ENCODE results near the gene SUSD6. TPM values are rescaled to one million over a fixed set of nuclear protein-coding genes. Genes with fewer than 3 reads are reported as not detected.
A peak's percentile ranks its signal among the peaks of the same experiment; 100 is the strongest.

Gene SUSD6
- total and polyA plus RNA-seq, 12 donors = 5.9 to 46.3 (median 25.2) TPM

DNA sequence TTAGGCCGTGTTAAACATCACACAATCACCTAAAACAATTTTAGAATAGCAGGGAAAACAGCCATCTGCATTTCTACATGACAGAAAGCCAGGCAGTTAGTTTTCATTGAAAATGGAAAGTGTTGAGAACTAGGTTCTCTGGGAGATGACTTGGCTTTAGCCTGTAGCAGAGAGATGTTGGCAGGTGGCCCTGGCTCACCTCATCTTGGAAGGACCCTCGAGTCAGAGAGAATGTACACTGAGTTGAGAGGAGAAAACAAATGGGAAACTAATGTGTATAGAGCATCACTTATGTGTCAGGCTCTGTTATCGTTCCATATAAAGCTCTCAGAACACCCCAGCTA lies 51.9 kb downstream of the SUSD6 start:
- H3K4me1 ChIP-seq = peaks cover 19 to 100% (median 88%) of the 10 kb centered on the region in 9 donors
- no peak overlapping the region for H3K4me3 ChIP-seq
- peak overlapping the region in 8 of 10 donors; percentile 30 to 76 (median 48) for H3K27ac ChIP-seq
- H3K9me3 ChIP-seq = no peaks in the 10 kb centered on the region
- no peaks in the 10 kb centered on the region for H3K27me3 ChIP-seq
- intact Hi-C loops (cut with DNase I) = loop anchor here in 3 of 10 donors (10.0 kb wide), 2 partner anchors 48 to 52 kb away; partner anchors contain the start of gene SUSD6 (in 1 of the 3)
- DNase-seq (no peak), ATAC-seq (no peak)
- peaks cover 0 to 43% (median 0%) of the 10 kb centered on the region in 9 donors for H3K36me3 ChIP-seq
- 42 to 51% methylated on average over 3 of the region's 3 CpGs for WGBS, 2 donors
- TF ChIP-seq, protein P1, sequence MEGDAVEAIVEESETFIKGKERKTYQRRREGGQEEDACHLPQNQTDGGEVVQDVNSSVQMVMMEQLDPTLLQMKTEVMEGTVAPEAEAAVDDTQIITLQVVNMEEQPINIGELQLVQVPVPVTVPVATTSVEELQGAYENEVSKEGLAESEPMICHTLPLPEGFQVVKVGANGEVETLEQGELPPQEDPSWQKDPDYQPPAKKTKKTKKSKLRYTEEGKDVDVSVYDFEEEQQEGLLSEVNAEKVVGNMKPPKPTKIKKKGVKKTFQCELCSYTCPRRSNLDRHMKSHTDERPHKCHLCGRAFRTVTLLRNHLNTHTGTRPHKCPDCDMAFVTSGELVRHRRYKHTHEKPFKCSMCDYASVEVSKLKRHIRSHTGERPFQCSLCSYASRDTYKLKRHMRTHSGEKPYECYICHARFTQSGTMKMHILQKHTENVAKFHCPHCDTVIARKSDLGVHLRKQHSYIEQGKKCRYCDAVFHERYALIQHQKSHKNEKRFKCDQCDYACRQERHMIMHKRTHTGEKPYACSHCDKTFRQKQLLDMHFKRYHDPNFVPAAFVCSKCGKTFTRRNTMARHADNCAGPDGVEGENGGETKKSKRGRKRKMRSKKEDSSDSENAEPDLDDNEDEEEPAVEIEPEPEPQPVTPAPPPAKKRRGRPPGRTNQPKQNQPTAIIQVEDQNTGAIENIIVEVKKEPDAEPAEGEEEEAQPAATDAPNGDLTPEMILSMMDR (IDR thresholded peaks at IDR 0.05) = no peak

DNA sequence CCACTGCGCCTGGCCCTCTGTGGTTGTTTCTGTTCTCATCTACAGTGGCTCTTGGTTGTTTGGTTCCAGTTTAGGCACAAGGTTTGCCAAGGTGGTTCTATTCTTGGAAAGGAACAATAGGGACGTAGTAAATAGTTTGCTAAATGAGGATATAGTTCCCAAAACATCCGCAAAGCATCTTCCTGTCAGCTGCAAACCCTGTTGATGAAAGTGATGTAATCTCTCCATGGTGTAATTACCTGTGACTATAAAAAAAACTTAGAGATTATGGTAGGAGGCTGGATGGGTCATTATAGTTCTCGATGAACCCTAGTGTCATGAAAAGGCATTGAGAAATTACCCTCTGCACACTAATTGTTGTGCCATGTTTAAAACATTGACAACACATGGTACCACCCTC lies 52.9 kb downstream of the SUSD6 start:
- DNase-seq = no peak
- ATAC-seq = peak in 4 of 8 donors; percentile 30 to 45 (median 38)
- H3K4me1 ChIP-seq = peaks cover 19 to 100% (median 81%) of the 10 kb centered on the region in 9 donors
- intact Hi-C loops (cut with DNase I) = loop anchor here in 3 of 10 donors (10.0 kb wide), 2 partner anchors 49 to 51 kb away; partner anchors contain the start of gene SUSD6 (in 1 of the 3)
- H3K9me3 ChIP-seq = no peaks in the 10 kb centered on the region
- H3K27ac ChIP-seq = peak overlapping the region in 9 of 10 donors; percentile 1 to 76 (median 52)
- H3K27me3 ChIP-seq = no peaks in the 10 kb centered on the region
- H3K36me3 ChIP-seq = peaks cover 0 to 33% (median 0%) of the 10 kb centered on the region in 9 donors
- TF ChIP-seq, protein P1 (IDR thresholded peaks at IDR 0.05) = no peak
- H3K4me3 ChIP-seq = no peak overlapping the region
- 52 to 61% methylated on average over 4 of the region's 4 CpGs for WGBS, 2 donors

DNA sequence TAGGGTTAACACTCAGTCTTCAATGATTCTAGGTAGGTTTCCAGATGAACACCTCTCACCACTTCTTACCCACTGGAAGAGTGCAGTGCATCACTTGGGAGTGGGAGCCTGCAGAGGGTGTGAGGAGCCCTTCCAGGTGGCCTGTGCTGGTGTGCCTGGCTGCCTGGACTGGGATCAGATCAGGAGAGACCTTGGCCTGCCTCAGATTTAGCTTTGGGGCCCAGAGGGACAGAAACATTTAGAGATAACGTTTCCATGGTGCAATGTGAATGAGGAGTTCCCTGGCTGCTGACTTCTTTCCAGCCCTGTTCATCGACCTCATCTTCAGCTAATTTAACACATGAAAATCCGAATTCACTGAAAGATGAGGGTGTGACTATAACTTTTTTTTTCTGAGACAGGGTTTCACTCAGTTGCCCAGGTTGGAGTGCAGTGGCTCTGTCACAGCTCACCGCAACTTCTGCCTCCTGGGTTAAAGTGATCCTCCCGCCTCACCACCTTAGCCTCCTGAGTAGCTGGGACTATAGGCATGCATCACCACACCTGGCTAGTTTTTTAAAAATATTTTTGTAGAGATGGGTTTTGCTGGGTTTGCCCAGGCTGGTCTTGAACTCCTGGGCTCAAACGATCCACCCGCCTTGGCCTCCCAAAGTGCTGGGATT lies 53.6 kb downstream of the SUSD6 start:
- H3K36me3 ChIP-seq = peaks cover 0 to 26% (median 0%) of the 10 kb centered on the region in 9 donors
- TF ChIP-seq, protein P1 (IDR thresholded peaks at IDR 0.05) = no peak
- peak overlapping the region in 9 of 10 donors; percentile 1 to 76 (median 61) for H3K27ac ChIP-seq
- 60 to 61% methylated on average over 7 of the region's 7 CpGs for WGBS, 2 donors
- no peaks in the 10 kb centered on the region for H3K27me3 ChIP-seq
- peak; percentile 51 to 83 (median 74) for ATAC-seq
- H3K9me3 ChIP-seq = no peaks in the 10 kb centered on the region
- DNase-seq = peak in 1 of 2 donors; percentile 32
- peaks cover 21 to 100% (median 81%) of the 10 kb centered on the region in 9 donors for H3K4me1 ChIP-seq
- H3K4me3 ChIP-seq = no peak overlapping the region
- intact Hi-C loops (cut with DNase I) = loop anchor here in 4 of 10 donors (5.0 to 10.0 kb wide), 3 partner anchors 50 to 52 kb away; partner anchors contain the start of gene SUSD6 (in 1 of the 4)

GRCh38 chr14:69665631-69666030 lies 54.2 kb downstream of the SUSD6 start:
- intact Hi-C loops (cut with DNase I) = loop anchor here in 4 of 10 donors (5.0 to 10.0 kb wide), 3 partner anchors 49 to 52 kb away; partner anchors contain the start of gene SUSD6 (in 1 of the 4)
- TF ChIP-seq, protein P1 (IDR thresholded peaks at IDR 0.05) = no peak
- Histone ChIP-seq H3K27me3 (no peaks in the 10 kb centered on the region), H3K36me3 (peaks cover 0 to 20% (median 0%) of the 10 kb centered on the region in 9 donors), H3K4me3 (no peak overlapping the region), H3K4me1 (peaks cover 27 to 100% (median 82%) of the 10 kb centered on the region in 9 donors), H3K27ac (peak overlapping the region in 9 of 10 donors; percentile 17 to 76 (median 54)), H3K9me3 (no peaks in the 10 kb centered on the region)
- DNase-seq (no peak), ATAC-seq (no peak)
- 60 to 61% methylated on average over 1 of the region's 1 CpG for WGBS, 2 donors
